Right lung (tissue), 5 donors: ENCODE measurements around the gene SPAG9. TPM values are rescaled to one million over a fixed set of nuclear protein-coding genes. Genes with fewer than 3 reads are reported as not detected.
"Not testable (repeated sequence)": the region's sequence is repeated elsewhere in the genome, so short reads cannot be mapped to it uniquely, and the experiment has no call there.

Source experiments
- DNase-seq, 2 donors: peaks; one replicate each; pipeline ENCODE4 v3.0.0-alpha.2; 2013
- polyA plus RNA-seq, 5 donors: library from polyadenylated mRNA; unstranded; fragments of 120-200 nt; gene quantifications; one replicate each; pipeline versions ENCODE4 v1.2.1 to v1.2.3, GENCODE V29; 2013; ENCODE audit warnings: inconsistent platforms in 1 of 5, low replicate concordance in 1 of 5; ENCODE audit not compliant: insufficient read length in 5 of 5, insufficient read depth in 1 of 5

The SPAG9 gene
- polyA plus RNA-seq, 5 donors: 70.9 to 150 (median 128) TPM

DNA sequence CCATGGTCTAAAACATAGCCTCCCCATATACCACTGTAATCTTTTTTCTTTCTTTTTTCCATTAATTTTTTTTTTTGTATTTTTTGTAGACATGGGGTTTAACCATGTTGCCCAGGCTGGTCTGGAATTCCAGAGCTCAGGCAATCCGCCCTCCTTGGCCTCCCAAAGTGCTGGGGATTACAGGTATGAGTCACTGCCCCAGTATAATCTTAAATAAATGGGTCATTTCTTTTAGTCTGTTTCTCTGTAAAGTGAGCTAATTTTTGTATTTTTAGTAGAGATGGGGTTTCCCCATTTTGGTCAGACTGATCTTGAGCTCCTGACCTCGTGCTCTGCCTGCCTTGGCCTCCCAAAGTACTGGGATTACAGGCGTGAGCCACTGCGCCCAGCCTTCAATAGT, 27.0 kb upstream of the SPAG9 start:
- DNase-seq: no peak

DNA sequence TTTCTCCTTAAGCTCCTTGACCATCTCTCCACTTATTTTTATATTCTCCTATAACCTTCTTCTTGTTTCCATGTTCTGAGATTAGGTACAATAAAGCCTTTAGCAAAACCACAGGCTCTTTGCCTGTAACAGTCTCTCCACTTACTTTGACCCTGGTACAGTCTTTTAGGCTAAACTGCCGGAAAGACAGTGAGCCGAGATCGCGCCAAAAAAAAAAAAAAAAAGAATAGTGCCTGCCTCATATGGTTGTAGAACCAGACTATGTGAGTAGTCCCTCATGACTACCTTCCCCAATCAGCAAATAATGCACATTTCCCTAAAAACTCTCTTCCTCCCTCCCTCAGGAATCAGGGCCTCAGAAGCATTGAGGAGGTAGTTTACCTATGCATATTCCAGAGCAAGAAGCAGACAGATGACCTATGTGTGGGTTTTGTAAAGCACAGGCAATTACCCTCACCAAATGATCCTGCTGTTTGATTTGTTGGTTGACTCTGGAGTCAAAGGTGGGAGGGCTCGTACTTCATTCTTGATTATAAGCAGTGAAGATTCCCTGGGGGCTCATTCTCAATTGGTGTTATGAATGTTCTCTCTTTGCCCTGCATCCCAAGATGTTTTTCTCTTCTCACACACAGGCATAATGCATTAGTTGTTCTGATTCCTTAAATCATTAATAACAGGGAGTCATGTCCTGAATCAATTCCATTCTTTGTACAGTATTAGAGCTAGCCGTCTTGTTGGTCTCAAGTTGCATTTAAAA, 23.8 kb upstream of the SPAG9 start:
- DNase-seq: no peak

DNA sequence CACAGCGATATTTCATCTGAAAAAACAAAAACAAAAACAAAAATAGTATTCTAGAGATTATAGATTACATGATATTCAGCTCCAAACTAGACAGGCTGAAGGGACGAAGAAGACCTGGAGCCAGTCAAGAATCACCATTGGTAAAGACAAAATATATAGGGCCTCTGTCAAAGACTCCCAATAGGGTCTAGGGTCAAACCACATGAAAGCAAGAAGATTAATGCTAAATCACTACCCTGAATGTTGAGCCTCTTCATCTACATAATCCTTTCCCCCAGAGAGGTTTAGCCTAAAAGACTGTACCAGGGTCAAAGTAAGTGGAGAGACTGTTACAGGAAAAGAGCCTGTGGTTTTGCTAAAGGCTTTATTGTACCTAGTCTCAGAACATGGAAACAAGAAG, 21.9 kb upstream of the SPAG9 start:
- DNase-seq: no peak

DNA sequence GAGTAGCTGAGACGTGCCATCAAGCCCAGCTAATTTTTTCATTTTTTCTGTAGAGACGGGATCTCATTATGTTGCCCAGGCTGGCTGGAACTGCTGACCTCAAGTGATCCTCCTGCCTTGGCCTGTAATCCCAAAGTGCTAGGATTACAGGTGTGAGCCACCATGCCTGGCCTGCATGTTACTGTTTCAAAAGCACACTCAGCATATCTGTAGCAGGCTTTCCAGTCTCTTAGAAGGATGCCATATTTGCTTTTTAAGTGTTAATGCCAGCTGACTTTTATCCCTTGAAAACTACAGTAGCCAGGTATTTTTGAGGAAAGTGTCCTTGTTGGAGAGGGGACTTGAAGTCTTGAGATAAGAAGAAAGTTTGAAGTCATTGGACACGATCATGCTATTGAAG, 15.3 kb upstream of the SPAG9 start:
- DNase-seq: no peak

DNA sequence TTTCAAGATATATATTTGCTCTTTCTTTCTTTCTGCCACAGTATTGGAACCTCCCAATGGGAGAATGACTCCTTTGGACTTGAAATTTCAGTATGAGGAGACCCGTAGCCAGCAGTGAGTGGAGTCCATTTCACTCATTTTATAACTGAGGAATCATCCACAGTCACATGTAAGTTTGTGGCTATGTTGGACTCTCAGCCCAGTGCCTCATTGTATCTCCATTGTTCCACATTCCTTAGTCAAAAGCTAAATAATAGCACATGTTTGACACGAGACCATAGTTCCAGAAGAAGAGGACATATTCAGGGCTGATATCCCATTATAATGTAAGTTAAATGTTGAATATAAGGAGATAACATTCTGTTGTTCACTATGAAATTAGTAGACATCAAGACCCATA, 12.7 kb upstream of the SPAG9 start:
- DNase-seq: no peak

DNA sequence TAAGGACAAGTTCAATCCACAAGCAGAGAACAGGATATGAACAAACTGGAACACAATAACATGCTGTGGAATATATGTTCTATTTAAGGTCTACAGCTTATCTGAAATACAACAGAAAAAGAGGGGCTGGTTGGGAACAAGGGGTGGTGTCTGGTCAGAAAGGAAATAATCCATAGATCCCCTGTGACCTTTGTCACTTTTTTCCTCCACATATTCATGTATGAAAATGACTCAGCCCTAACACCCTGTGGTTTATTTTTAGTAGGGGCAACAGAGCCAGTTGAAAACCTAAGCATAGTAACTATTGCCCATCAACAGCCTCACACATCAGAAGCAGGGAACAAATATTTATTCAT, 12.3 kb upstream of the SPAG9 start:
- DNase-seq: no peak

DNA sequence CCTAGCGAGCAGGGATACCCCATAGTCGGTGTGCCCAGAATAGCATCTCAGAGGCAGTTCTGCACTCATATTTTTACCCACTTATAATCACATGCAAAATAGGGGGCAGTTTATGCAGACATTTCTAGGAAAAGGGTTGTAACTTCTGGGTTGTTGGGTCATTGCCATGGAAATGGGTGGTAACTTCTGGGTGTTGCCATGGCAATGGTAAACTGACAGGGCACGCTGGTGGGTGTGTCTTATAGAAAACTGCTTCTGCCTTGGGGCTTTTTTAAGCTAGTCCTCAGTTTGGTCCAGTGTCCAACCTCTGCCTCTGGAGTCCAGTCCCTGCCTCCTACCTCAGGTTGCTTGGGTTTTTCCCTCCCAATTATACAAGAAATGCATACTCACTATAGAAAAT, 7.4 kb upstream of the SPAG9 start:
- DNase-seq: no peak

DNA sequence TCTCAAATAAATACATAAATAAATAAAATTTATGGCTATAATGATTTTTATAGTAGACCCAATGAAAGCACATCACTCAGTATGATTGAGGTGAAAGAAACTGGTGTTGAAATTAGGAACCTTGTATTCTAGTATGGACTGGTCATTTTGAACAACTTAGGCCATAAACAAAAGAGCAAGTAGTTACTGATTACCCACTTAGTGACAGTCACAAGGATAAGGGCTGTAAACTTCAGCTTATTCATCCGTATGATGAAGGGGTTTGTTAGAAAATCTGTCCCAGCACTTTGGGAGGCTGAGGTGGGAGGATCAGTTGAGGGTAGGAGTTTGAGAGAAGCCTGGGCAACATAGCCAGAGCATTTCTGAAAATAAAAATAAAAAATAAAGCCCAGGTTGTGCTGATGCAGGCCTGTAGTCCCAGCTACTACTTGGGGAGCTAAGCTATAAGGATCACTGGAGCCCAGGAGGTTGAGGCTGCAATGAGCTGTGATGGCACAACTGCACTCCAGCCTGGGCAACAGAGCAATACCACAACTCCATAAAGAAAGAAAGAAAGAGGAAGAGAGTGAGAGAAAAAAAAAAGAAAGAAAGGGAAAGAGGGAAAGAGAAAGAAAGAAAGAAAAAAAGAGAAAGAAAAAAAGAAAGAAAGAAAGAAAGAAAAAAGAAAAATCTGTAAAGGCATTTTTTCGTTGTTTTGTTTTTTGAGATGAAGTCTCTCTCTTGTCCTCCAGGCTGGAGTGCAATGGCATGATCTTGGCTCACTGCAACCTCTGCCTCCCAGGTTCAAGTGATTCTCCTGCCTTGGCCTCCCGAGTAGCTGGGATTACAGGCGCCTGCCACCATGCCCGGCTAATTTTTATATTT, 4.2 kb upstream of the SPAG9 start:
- DNase-seq: no peak

DNA sequence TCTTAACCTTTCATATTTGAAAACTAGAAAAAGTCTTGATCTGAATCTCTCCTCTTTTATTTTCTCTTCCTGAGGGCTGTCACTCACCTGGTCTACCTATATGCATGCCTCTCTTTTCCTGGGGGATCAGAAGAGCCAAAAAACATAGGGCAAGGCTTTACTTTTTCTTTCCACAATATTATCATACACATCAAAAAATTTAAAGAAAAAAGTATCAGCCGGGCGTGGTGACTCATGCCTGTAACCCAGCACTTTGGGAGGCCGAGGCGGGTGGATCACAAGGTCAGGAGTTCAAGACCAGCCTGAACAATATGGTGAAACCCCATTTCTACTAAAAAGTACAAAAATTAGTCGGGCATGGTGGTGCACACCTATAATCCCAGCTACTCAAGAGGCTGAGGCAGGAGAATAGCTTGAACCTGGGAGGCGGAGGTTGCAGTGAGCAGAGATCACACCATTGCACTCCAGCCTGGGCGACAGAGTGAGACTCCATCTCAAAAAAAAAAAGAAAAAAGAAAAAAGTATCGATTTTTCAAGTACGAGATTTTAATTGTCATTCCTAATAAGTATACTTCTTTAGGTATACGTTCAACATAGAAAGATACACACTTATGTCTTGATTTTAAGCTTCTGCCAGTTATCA, 1.9 kb upstream of the SPAG9 start:
- not testable (repeated sequence) for DNase-seq

DNA sequence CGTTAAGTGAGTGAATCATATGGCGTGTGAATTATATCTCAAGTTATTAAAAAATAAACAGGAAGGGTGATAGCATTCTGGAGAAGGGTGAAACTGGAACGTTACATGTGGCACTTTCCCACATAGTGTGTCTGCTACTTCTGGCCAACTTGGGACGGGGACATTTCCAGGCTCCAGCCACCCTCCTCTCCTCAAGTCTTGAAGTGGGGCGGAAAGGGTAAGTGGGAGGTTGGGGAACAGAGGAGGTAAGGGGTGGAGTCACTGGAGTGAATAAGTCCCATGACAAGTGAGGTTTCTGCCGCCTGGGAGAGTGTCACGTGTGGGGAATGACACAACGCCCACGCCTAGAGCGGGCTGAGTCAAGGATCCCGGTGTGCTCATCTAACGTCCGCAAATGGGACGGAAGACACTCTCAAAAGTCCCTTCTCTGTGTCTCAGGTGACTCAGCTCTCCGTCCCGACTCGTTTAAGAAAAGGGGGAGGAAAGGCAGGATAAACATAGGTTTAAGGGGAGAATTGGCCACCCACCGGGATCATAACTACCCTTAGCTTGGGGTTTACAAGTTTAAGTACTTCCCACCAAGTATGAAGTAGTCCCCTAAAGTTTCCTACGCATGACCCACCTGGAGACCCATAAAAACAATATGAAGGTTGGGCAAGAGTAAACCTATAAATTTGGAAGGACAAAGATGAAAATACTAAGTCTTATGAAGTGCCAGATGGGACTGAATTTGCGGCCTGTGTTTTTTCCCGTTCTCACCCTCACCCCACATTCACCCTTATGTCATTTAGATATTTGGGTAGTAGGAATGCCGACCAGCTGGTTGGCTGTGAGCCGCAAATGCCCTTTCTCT, 1.2 kb upstream of the SPAG9 start:
- peak; percentile 79 to 84 for DNase-seq

DNA sequence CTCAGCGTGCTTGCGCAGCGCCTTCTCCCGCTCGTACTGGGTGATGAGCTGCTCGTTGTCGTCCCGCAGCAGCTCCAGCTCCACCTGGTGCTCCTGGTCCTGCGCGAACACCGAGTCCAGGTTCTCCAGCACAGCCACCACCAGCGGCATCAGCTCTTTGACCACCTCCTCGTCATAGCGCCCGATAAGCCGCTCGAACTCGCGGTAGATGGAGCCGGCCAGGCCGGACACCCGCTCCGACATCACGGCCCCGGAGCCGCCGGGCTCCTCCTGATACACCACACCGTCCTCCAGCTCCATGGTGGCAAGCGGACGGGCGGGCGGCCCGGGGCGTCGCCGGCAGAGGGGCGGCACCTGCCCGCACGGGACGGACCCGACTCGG, 320 bp downstream of the SPAG9 start:
- peak; percentile 61 to 62 for DNase-seq

DNA sequence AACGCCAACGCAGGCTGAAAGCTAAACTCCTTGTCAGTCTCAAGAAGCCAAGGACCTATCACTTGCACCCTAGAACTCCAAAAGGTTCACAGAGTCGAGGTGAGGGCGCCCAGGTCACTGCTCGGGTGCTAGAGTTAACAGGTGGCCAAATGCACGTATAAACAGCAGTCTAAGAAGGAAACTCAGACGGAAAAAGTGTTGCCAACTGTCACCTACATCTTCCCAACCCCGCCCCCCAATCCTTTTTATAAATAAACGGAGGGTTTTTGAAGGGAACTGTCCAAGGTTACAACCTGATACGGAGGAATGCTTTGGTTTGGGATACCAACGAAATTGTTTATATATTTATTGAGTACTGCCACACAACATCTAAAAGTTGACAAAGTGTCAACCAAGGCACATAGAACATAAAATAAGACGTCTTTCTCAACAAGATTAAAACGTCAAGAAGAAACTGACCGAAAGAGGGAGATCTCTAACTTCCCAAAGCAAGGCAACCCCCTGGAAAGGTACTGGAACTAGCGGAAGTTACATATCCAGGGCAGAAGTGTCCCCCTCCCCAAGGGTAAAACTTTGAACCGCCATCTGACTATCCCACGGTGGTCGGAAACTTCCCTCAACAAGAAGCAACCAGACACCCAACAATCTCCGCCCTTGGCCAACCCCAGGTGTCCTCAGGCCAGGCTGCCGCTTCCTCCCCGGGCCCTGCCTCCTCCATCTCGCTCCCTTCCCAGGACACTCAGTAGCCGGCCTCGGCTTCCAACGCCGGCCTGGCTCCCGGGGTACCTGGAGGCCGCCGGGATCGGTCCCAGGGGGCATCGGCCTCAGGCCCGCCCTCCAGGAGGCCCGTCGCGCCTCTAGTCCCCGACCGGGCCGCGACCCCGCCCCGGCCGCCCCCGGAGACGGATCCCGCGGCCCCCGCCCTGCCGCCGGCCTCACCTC, 982 bp downstream of the SPAG9 start:
- DNase-seq: peak; percentile 64 to 75

DNA sequence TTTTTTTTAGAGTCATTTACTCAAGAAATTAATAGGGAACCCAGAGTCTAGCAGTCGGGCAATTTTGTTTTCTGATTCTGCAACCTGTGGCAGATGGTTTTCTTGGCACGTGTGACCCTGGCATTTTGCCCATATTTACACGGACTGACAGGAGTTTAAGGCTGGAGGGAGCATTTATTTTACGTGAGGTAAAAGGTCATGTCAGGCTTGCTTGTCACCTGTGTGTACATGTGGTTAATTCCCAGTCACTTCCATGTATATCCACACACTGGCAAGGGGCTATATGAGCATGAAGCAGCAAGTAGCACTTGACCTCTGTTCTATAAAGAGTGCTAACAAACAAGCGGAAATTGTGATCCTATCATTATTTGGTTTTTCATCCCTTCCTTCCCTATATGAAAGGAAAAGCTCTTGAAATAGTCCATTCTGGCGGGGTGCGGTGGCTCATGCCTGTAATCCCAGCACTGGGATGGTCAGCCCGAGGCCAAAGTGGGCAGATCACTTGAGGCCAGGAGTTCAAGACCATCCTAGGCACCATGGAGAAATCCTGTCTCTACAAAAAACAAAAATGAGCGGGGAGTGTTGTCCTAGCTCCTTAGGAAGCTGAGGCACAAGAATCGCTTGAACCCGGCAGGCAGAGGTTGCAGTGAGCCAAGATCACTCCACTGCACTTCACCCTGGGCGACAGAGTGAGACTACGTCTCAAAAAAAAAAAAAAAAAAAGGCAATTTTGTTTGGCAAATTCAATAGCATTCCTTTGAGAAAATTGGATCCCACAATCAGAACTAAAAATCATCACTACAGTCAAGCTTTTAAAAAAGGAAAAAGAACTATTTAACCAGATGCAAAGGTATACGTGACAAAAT, 2.1 kb downstream of the SPAG9 start:
- DNase-seq: no peak

DNA sequence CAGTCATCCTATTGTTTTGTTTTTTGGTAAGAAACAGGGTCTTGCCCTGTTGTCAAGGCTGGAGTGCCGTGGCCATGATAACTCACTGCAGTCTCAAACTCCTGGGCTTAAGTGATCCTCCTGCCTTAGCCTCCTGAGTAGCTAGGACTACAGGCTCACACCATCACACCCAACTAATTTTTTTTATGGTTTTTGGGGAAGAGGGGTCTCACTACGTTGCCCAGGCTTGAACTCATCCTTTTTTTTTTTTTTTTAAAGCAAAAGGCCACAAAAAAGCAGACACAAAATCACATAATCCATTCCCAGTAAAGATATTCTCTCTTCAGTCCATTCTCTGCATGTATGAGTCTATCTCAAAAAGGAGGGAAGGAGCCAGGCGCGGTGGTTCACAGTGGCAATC, 5.5 kb downstream of the SPAG9 start:
- DNase-seq: no peak

DNA sequence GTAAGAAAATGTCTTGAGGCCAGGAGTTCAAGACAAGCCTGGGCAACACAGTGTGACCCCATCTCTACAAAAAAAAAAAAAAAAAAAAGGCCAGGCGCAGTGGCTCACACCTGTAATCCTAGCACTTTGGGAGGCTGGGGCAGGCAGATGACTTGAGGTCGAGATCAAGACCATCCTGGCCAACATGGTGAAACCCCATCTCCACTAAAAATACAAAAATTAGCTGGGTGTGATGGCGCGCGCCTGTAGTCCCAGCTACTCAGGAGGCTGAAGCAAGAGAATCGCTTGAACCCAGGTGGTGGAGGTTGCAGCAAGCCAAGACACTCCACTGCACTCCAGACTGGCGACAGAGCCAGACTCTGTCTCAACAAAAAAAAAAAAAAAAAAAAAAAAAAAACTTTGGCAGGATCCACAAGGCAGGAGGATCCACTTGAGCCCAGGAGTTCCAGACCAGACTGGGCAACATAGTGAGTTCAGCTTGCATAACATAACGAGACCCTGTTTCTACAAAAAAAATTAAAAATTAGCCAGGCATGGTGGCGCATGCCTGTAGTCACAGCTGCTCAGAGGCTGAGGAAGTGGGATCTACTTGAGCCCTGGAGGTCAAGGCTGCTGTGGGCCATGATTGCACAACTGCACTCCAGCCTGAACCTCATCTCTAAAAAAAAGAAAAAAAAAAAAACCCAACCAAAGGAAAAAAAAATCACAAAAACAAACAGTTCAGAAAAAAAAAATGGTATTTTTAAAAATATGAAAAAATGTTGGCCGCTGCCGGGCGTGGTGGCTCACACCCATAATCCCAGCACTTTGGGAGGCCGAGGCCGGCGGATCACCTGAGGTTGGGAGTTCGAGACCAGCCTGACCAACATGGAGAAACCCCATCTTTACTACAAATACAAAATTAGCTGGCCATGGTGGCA, 8.1 kb downstream of the SPAG9 start:
- peak in 1 of 2 donors; percentile 55 for DNase-seq

DNA sequence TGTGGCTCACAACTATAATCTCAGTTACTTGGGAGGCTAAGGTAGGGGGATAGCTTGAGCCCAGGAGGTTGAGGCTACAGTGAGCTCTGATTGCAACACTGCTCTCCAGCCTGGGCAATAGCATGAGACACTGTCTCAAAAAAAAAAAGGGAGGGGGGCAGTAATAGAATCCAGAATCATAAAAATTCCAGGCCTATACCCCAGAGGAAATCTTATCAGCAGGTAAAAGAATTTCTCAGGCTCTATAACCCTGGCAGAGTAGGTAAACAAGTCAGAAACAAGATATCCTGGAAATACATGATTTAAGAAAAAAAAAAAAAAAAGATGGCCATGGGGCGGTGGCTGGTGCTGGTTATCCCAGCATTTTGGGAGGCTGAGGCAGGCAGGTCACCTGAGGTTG, 12.9 kb downstream of the SPAG9 start:
- DNase-seq: no peak

DNA sequence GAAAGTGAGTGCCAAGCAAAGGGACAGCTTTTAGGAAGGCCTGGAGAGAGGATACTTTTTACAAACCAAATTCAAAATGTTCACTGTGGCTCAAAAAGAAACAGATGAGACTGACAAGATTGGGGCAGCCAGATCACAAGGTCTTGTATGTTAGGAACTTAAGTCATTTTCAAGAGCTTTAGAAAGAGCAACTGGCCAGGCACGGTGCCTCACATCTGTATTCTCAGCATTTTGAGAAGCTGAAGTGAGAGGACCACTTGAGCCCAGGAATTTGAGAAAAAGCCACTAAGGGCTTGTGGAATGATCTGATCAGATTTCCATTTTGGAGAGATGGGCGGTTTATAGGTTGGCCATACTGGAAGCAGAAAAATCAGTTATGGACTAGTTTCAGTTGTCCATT, 17.2 kb downstream of the SPAG9 start:
- no peak for DNase-seq

DNA sequence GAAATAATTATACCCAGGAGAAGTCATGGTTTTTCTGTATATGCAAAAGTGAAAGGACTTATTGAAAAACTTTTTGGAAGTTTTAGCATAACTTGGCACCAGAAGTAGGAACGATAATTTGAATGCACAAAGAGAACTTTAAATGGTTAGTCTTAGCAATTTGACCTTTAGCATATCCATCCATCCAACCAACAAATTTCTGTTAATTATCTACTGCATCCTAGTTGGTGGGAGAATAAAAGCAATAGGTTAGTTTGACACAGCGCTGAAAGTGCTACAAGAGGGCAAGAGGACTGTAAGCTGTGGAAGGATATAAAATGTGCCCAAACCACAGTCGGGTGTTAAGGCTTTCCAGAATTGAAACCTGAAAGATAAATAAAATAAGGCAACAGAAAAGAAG, 17.6 kb downstream of the SPAG9 start:
- no peak for DNase-seq
